ENCODE results near the gene CISD3. TPM values are rescaled to one million over a fixed set of nuclear protein-coding genes. Genes with fewer than 3 reads are reported as not detected.

The CISD3 gene
- total and polyA plus RNA-seq, 10 donors: 4.9 to 27.5 (median 14.7) TPM

GRCh38 chr17:38773258-38773657, 43.1 kb downstream of the CISD3 start:
- H3K9me3 ChIP-seq: no peaks in the 10 kb centered on the region
- peaks cover 3 to 100% (median 96%) of the 10 kb centered on the region in 6 donors for H3K36me3 ChIP-seq
- intact Hi-C loops (cut with DNase I; ENCODE audit: low total_unique reads): no loop called here

GRCh38 chr17:38777641-38778250, 47.6 kb downstream of the CISD3 start:
- 70 to 83% (median 80%) methylated on average over 7 of the region's 7 CpGs for WGBS, 5 donors
- TF ChIP-seq POLR2AphosphoS5 (IDR thresholded peaks at IDR 0.05) (no peak), CTCF (IDR thresholded peaks at IDR 0.05 in 8 of 11, conservative IDR thresholded peaks at IDR 0.05 in 3 of 11) (no peak), POLR2A (IDR thresholded peaks at IDR 0.05) (no peak)

More at GRCh38 chr17:38773258-38773657, 43.1 kb downstream of the CISD3 start:
- no peak for DNase-seq
- Histone ChIP-seq H3K27me3 (replicated peaks in 1 of 7) (no peaks in the 10 kb centered on the region), H3K27ac (no peak overlapping the region), H3K4me1 (no peaks in the 10 kb centered on the region), H3K4me3 (no peak overlapping the region)
- TF ChIP-seq POLR2AphosphoS5 (IDR thresholded peaks at IDR 0.05) (no peak), CTCF (IDR thresholded peaks at IDR 0.05 in 8 of 11, conservative IDR thresholded peaks at IDR 0.05 in 3 of 11) (no peak), POLR2A (IDR thresholded peaks at IDR 0.05) (no peak)

GRCh38 chr17:38779965-38780752, 50.0 kb downstream of the CISD3 start:
- H3K4me3 ChIP-seq: no peak overlapping the region
- no peak for TF ChIP-seq POLR2A (IDR thresholded peaks at IDR 0.05)
- no peak for TF ChIP-seq CTCF (IDR thresholded peaks at IDR 0.05 in 8 of 11, conservative IDR thresholded peaks at IDR 0.05 in 3 of 11)
- TF ChIP-seq POLR2AphosphoS5 (IDR thresholded peaks at IDR 0.05): no peak
- intact Hi-C loops (cut with DNase I; ENCODE audit: low total_unique reads): no loop called here
- H3K36me3 ChIP-seq: peaks cover 13 to 100% (median 99%) of the 10 kb centered on the region in 6 donors
- no peak overlapping the region for H3K27ac ChIP-seq
- H3K27me3 ChIP-seq (replicated peaks in 1 of 7): no peaks in the 10 kb centered on the region
- no peak for DNase-seq
- H3K4me1 ChIP-seq: no peaks in the 10 kb centered on the region
- 90 to 97% (median 93%) methylated on average over 23 of the region's 23 CpGs for WGBS, 5 donors
- H3K9me3 ChIP-seq: no peaks in the 10 kb centered on the region

More at GRCh38 chr17:38777641-38778250, 47.6 kb downstream of the CISD3 start:
- Histone ChIP-seq H3K4me3 (no peak overlapping the region), H3K9me3 (no peaks in the 10 kb centered on the region), H3K27me3 (replicated peaks in 1 of 7) (no peaks in the 10 kb centered on the region), H3K36me3 (peaks cover 13 to 100% (median 99%) of the 10 kb centered on the region in 6 donors), H3K4me1 (no peaks in the 10 kb centered on the region), H3K27ac (no peak overlapping the region)
- intact Hi-C loops (cut with DNase I; ENCODE audit: low total_unique reads): no loop called here
- no peak for DNase-seq

- H3K9me3 ChIP-seq: no peaks in the 10 kb centered on the region
- H3K4me1 ChIP-seq: no peaks in the 10 kb centered on the region
- H3K36me3 ChIP-seq: peaks cover 13 to 90% (median 85%) of the 10 kb centered on the region in 6 donors
- 88 to 96% (median 93%) methylated on average over 3 of the region's 3 CpGs for WGBS, 5 donors
- H3K27ac ChIP-seq: no peak overlapping the region
- TF ChIP-seq POLR2A (IDR thresholded peaks at IDR 0.05) (no peak), CTCF (IDR thresholded peaks at IDR 0.05 in 8 of 11, conservative IDR thresholded peaks at IDR 0.05 in 3 of 11) (no peak), POLR2AphosphoS5 (IDR thresholded peaks at IDR 0.05) (no peak)
- no peak for DNase-seq
- H3K4me3 ChIP-seq: no peak overlapping the region
- intact Hi-C loops (cut with DNase I; ENCODE audit: low total_unique reads): no loop called here
- H3K27me3 ChIP-seq (replicated peaks in 1 of 7): no peaks in the 10 kb centered on the region
Measured at GRCh38 chr17:38783227-38783626, 53.1 kb downstream of the CISD3 start.

Measured in spleen (tissue), 11 donors.